ENCODE data around the gene NMT1. TPM values are rescaled to one million over a fixed set of nuclear protein-coding genes. Genes with fewer than 3 reads are reported as not detected.

Gene NMT1
- total RNA-seq, 6 experiments from 2014 or later: 135 to 152 (median 142) TPM

DNA sequence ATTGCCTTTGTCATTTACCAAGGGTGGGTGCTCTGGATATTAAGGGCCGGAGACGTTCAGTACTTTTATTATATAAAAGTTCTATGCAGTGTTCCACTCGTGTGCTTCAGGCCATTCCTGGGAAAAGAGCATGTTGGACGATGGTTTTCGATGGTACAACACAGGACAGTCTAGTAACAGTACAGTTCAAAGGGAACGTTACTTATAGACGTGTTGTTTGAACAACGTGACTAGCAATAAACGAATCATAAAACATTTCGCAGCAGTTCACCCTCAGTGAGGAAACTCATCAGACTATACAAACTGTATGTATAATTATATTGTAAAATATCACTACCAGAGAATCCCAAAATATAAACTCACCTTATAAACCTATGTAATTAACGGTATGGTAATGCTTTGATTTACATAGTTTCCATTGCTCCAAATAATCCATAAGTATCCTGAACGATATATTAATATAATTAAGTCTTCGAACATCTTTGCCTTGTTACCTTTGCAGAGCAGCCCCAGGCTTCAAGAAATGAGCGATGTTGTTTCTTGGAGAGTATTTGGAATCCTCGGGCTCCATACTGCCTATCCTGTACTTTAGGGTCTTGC is 589 bp downstream of the NMT1 start:
- peaks cover 10% of the 10 kb centered on the region; the same call in 1 of the 2 replicates for H3K36me3 Mint-ChIP-seq (ENCODE audit: low read depth)
- TF ChIP-seq, protein P1, sequence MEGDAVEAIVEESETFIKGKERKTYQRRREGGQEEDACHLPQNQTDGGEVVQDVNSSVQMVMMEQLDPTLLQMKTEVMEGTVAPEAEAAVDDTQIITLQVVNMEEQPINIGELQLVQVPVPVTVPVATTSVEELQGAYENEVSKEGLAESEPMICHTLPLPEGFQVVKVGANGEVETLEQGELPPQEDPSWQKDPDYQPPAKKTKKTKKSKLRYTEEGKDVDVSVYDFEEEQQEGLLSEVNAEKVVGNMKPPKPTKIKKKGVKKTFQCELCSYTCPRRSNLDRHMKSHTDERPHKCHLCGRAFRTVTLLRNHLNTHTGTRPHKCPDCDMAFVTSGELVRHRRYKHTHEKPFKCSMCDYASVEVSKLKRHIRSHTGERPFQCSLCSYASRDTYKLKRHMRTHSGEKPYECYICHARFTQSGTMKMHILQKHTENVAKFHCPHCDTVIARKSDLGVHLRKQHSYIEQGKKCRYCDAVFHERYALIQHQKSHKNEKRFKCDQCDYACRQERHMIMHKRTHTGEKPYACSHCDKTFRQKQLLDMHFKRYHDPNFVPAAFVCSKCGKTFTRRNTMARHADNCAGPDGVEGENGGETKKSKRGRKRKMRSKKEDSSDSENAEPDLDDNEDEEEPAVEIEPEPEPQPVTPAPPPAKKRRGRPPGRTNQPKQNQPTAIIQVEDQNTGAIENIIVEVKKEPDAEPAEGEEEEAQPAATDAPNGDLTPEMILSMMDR (IDR thresholded peaks at IDR 0.05): no peak
- DNase-seq: no peak
- no peaks in the 10 kb centered on the region for H3K27me3 Mint-ChIP-seq (ENCODE audit: insufficient read depth)
- peak overlapping the region; percentile 99 for H3K27ac Mint-ChIP-seq
- no peaks in the 10 kb centered on the region for H3K9me3 Mint-ChIP-seq
- peaks cover 35% of the 10 kb centered on the region for H3K4me1 Mint-ChIP-seq (ENCODE audit: low read depth)
- H3K4me3 Mint-ChIP-seq: peak overlapping the region; percentile 95

DNA sequence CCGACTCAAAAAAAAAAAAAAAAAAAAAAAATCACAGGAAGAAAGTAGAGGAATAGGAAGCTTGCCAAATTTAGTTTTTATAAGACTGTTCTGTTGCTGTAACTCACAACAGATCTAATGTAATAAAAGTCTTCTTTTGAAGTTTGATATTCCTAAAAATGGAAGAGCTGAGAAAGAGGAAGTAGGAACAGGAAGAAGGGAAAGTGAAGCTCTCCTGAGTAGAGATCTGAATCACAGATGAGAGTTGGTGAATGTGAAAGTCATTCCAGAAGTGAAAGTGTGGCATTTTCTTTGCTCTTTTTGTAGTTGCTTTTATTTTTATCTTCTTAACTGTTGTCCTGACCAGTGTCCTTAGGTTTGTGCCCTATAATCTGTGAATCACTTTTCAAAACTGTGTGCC is 2.1 kb downstream of the NMT1 start:
- H3K4me1 Mint-ChIP-seq (ENCODE audit: low read depth): peaks cover 44% of the 10 kb centered on the region
- H3K27me3 Mint-ChIP-seq (ENCODE audit: insufficient read depth): no peaks in the 10 kb centered on the region
- peaks cover 24% of the 10 kb centered on the region for H3K36me3 Mint-ChIP-seq (ENCODE audit: low read depth)
- no peak for DNase-seq
- peak overlapping the region; percentile 48; the same call in 1 of the 2 replicates for H3K27ac Mint-ChIP-seq
- TF ChIP-seq, protein P1 (IDR thresholded peaks at IDR 0.05): no peak
- peak overlapping the region; percentile 37; the same call in 1 of the 2 replicates for H3K4me3 Mint-ChIP-seq
- no peaks in the 10 kb centered on the region for H3K9me3 Mint-ChIP-seq

DNA sequence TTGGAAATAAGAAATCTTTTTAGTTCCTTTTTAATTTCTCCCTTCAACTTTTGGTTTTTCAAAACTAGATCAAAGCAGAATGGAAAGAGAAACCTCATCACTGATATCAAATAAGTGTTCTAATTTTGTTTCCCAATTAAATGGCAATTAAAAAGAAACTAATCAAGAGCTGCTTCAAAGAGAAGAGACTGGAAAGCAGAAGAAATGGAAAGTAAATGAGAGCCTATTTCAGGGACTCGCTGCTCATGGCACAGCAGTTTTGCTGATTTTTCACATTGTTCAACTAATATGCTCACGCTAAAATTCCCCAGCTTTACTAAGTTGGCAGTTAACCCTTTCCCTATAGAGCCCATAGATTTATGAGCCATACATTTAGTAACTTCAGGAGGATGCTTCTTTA is 6.5 kb downstream of the NMT1 start:
- DNase-seq: no peak
- TF ChIP-seq, protein P1 (IDR thresholded peaks at IDR 0.05): no peak
- peaks cover 36% of the 10 kb centered on the region for H3K4me1 Mint-ChIP-seq (ENCODE audit: low read depth)
- H3K27me3 Mint-ChIP-seq (ENCODE audit: insufficient read depth): no peaks in the 10 kb centered on the region
- no peaks in the 10 kb centered on the region for H3K9me3 Mint-ChIP-seq
- peaks cover 27% of the 10 kb centered on the region for H3K36me3 Mint-ChIP-seq (ENCODE audit: low read depth)
- H3K4me3 Mint-ChIP-seq: no peak overlapping the region
- H3K27ac Mint-ChIP-seq: peak overlapping the region; percentile 21; the same call in 1 of the 2 replicates

DNA sequence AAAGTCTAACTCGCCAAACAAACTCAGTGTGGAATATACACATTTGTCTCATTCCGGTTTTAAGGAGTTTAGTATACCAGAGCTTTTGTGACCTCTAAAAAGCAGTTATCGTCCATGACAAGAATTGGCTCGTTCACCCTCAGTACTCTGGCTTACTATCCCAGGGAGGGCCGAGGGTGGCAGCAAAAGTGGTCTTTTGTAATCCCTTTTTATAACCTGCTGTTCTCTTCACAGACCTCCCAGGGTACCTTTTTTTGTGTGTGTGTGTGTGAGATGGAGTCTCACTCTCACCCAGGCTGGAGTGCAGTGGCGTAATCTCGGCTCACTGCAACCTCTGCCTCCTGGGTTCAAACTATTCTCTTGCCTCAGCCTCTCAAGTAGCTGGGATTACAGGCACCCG is 8.9 kb downstream of the NMT1 start:
- no peaks in the 10 kb centered on the region for H3K9me3 Mint-ChIP-seq
- no peak overlapping the region for H3K27ac Mint-ChIP-seq
- no peaks in the 10 kb centered on the region for H3K27me3 Mint-ChIP-seq (ENCODE audit: insufficient read depth)
- peaks cover 39% of the 10 kb centered on the region for H3K4me1 Mint-ChIP-seq (ENCODE audit: low read depth)
- peaks cover 33% of the 10 kb centered on the region for H3K36me3 Mint-ChIP-seq (ENCODE audit: low read depth)
- no peak for DNase-seq
- no peak overlapping the region for H3K4me3 Mint-ChIP-seq
- TF ChIP-seq, protein P1 (IDR thresholded peaks at IDR 0.05): no peak

DNA sequence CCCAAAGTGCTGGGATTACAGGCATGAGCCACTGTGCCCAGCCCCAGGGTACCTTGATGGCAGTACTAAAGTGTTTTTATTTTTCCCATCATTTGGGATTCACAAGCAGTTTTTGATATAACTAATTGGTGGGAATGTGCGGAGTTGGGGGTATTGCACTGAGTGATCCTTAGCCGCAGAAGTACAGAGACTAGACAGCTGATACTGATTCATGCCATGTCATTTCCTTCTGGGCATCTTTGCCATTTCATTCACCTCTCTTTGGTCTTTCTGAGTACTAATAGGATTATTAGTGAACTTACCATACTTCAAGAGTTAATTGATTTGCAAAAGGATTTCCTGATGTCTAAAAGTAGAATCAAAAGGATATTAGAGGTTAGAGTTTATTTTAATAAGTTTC is 9.7 kb downstream of the NMT1 start:
- Mint-ChIP-seq H3K9me3 (no peaks in the 10 kb centered on the region), H3K27me3 (ENCODE audit: insufficient read depth) (no peaks in the 10 kb centered on the region), H3K36me3 (ENCODE audit: low read depth) (peaks cover 33% of the 10 kb centered on the region), H3K27ac (peak overlapping the region; percentile 36; the same call in 1 of the 2 replicates), H3K4me1 (ENCODE audit: low read depth) (peaks cover 40% of the 10 kb centered on the region), H3K4me3 (no peak overlapping the region)
- TF ChIP-seq, protein P1 (IDR thresholded peaks at IDR 0.05): no peak
- no peak for DNase-seq

All from HFFc6 (cell line).